Right lobe of liver (tissue), 6 donors: Measurements from ENCODE around the gene PPP1R1A. TPM values are rescaled to one million over a fixed set of nuclear protein-coding genes. Genes with fewer than 3 reads are reported as not detected.

Experiments
- ATAC-seq, 4 donors: fragments of 200-7000 bp; cut with Tn5 transposase; one replicate each; pipeline ENCODE4 v1.9.1; 2020; ENCODE audit warnings: mild to moderate bottlenecking in 4 of 4, moderate library complexity in 4 of 4
- DNase-seq, 3 donors: peaks; one replicate each; pipeline ENCODE4 v3.0.0-alpha.2; 2020
- H3K27ac ChIP-seq, 3 donors: fragments of 200-600 bp; one replicate each; pipeline ENCODE4 v1.8.0; 2022
- H3K27me3 ChIP-seq, 2 donors: fragments of 200-600 bp; one replicate each; pipeline ENCODE4 v1.8.0; 2022
- H3K36me3 ChIP-seq, 4 donors: fragments of 200-600 bp; sonication (generic) in 1 of 4; one replicate each; pipeline versions ENCODE4 v1.5.1 to v1.8.0; 2017 to 2022; ENCODE audit warnings: control low read depth in 1 of 4
- H3K4me1 ChIP-seq, 4 donors: fragments of 200-600 bp; sonication (generic) in 1 of 4; one replicate each; pipeline versions ENCODE4 v1.5.1 to v1.8.0; 2017 to 2022; ENCODE audit warnings: control low read depth in 1 of 4
- H3K4me3 ChIP-seq, 3 donors: fragments of 200-600 bp; one replicate each; pipeline ENCODE4 v1.8.0; 2022
- H3K9me3 ChIP-seq, 4 donors: fragments of 200-600 bp; sonication (generic) in 1 of 4; one replicate each; pipeline versions ENCODE4 v1.5.1 to v1.8.0; 2017 to 2022; ENCODE audit warnings: control low read depth in 1 of 4
- POLR2A ChIP-seq: fragments of 450-650 bp; IDR thresholded peaks from one replicate; pipeline ENCODE4 v1.6.1; 2017; ENCODE audit warnings: antibody characterized with exemption, mild to moderate bottlenecking
- WGBS: methylation state at CpG from one replicate; pipeline ENCODE4 v1.1.6; 2018; ENCODE audit warnings: low coverage, low lambda C conversion rate; ENCODE audit not compliant: insufficient coverage; ENCODE audit errors: missing lambda C conversion rate; 5-methylcytosine and 5-hydroxymethylcytosine counted together
- intact Hi-C, 2 donors: fragments of 100-400 bp; cut with DNase I; formaldehyde crosslinking; loops; one replicate each; pipeline versions ENCODE4 v1.11.2 to v1.14.1; 2022
- total RNA-seq, 6 experiments: library from RNA; depleted of rRNA in 2 of 6; stranded (reverse); fragments of >200 nt in 2 of 6; fragmentation: NEBNext Ultra II Directional in 3 of 6; extraction: Animal tissue kit (Norgen Biotek cat#: 25700) in 3 of 6; gene quantifications; one replicate each; pipeline versions ENCODE4 v1.1.0 to v1.2.4, GENCODE V29; 2016 to 2023
- TF ChIP-seq, protein P1 (sequence below), 4 donors: fragments of 200-600 bp in 3 of 4; fragments of 450-650 bp in 1 of 4; IDR thresholded peaks; one replicate each; pipeline versions ENCODE4 v1.5.1 to v1.8.0; 2016 to 2022; ENCODE audit warnings: antibody characterized with exemption in 4 of 4, mild to moderate bottlenecking in 2 of 4
- donor health status: DM: no; HTN: yes; CAD: no.
- donor health status: DM: no; HTN: no; CAD: no.
- donor health status: DM: no; HTN: no; CAD: no.
- donor health status: DM: no; HTN: yes; CAD: no.
- donor health status: DM: no; HTN: yes; CAD: no.

Gene PPP1R1A
- total RNA-seq, 6 experiments from 2014 or later = 15.6 to 153 (median 54.5) TPM

DNA sequence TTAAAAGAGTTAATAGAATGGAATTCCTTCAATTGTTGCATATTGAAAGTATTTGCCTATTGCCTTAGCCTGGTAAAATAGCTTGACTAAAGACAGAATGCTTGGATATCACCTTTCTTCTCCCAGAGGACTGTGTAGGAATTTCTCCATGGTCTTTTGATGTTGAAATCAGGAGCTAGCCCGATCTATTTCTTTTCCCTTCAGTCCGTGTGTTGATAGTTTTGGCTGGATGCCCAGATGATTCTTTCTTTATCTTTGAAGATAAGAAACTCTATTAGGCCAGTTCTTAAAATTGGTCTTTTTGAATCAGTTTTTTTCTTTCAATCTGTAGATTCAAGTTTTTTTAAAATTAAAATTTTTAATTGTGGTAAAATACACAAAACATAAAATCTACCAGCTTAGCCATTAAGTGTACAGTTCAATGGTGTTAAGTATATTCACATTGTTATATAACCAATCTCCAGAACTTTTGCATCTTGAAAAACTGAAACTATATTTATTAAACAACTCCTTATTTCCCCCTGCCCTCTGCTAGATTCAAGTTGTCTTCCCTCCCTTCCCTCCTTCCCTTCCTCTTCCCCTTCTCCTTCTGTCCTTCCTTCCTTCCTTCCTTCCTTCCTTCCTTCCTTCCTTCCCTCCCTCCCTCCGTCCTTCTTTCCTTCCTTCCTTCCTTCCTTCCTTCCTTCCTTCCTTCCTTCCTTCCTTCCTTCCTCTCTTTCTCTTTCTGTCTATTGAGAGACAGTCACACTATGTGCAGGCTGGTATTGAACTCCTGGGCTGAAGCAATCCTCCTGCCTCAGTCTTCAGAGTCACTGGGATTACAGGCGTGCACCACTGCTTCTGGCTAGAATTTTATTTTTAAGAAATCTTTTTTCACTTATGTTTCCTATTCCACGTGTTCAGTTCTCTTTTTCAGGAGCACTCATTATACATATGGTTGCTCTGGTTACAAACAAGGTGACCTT lies 36.1 kb upstream of the PPP1R1A start:
- DNase-seq (no peak), ATAC-seq (peak in 3 of 4 donors; percentile 51 to 59 (median 57))
- intact Hi-C loops = no loop called here
- no peak overlapping the region for H3K4me3 ChIP-seq
- TF ChIP-seq, protein P1, sequence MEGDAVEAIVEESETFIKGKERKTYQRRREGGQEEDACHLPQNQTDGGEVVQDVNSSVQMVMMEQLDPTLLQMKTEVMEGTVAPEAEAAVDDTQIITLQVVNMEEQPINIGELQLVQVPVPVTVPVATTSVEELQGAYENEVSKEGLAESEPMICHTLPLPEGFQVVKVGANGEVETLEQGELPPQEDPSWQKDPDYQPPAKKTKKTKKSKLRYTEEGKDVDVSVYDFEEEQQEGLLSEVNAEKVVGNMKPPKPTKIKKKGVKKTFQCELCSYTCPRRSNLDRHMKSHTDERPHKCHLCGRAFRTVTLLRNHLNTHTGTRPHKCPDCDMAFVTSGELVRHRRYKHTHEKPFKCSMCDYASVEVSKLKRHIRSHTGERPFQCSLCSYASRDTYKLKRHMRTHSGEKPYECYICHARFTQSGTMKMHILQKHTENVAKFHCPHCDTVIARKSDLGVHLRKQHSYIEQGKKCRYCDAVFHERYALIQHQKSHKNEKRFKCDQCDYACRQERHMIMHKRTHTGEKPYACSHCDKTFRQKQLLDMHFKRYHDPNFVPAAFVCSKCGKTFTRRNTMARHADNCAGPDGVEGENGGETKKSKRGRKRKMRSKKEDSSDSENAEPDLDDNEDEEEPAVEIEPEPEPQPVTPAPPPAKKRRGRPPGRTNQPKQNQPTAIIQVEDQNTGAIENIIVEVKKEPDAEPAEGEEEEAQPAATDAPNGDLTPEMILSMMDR (IDR thresholded peaks at IDR 0.05) = no peak
- TF ChIP-seq POLR2A = no peak
- whole genome bisulfite sequencing = 37% methylated on average over 5 of the region's 5 CpGs
- peaks cover 0 to 3% (median 0%) of the 10 kb centered on the region in 4 donors for H3K4me1 ChIP-seq
- no peaks in the 10 kb centered on the region for H3K27me3 ChIP-seq
- no peaks in the 10 kb centered on the region for H3K36me3 ChIP-seq
- H3K27ac ChIP-seq = no peak overlapping the region
- no peaks in the 10 kb centered on the region for H3K9me3 ChIP-seq

DNA sequence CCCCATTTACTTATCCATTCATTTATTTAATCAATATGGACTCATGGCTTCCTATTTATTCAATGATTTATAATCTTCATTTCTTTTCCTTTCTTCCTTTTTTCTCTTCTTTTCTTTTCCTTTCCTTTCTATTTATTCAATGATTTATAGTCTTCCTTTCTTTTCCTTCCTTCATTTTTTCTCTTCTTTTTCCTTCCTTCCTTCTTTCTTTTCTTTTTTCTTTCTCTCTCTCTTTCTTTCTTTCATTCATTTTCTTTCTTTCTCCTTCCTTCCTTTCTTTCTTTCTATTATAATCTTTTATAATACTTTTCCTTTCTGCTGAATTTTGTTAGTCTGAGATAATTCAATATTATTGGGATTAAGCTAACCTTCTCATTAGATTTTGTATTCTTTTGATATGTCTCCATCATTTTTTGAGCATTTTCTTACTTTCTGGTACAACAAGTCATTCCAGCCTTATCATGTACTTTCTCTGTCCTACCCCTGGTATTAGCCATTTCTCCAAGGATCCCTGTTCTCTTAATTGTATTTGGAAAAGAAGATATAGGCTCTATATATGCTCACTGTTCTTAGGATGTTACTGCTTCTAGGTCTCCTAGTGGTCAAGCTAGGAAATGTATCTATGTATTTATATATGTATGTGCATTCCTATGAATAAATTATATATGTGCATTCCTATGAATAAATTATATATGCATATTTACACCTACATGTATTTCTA lies 34.2 kb upstream of the PPP1R1A start:
- no peak for ATAC-seq
- H3K27ac ChIP-seq = no peak overlapping the region

DNA sequence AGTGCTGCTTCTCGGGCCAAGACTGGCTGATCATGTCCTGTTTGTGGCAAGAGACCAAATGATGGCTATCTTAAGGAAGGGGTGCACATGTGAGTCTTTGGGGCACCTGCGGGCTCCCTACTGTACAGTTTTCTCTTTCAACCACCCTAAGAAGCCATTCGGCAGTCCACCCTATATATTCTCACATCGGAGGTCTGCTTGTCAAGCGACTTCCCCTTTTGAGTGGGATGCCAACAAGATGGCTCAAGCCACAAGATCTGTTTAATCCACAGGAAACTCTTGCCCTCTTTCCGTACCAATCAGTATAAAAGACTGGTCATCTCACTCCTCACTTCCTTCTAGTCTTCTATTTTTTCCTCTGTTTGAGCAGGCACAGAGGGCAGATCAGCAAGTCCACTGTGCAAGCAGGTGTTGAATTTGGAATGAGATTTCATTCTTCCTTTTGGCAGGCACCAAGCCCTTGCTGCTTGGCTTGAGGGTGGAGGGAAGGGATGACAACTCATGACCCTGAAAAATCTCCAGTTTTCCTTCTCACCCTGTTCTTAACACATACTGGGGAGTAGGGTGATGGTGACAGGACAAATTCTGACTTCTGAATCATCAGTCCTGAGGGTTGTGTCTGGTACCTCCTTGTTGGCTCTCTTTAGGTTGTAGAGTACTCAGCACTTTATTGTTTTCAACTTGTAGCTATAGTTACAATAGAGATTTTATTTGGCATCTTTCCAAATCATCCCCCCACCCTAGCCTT lies 28.6 kb upstream of the PPP1R1A start:
- Histone ChIP-seq H3K36me3 (no peaks in the 10 kb centered on the region), H3K27me3 (no peaks in the 10 kb centered on the region), H3K9me3 (no peaks in the 10 kb centered on the region), H3K27ac (no peak overlapping the region), H3K4me3 (no peak overlapping the region), H3K4me1 (no peaks in the 10 kb centered on the region)
- WGBS = 47% methylated on average over 6 of the region's 6 CpGs
- intact Hi-C loops = no loop called here
- TF ChIP-seq POLR2A = no peak
- TF ChIP-seq, protein P1 (IDR thresholded peaks at IDR 0.05) = no peak
- DNase-seq (no peak), ATAC-seq (no peak)

More for the DNA sequence above, 34.2 kb upstream of the PPP1R1A start:
- no peaks in the 10 kb centered on the region for H3K9me3 ChIP-seq
- H3K4me3 ChIP-seq = no peak overlapping the region
- no peaks in the 10 kb centered on the region for H3K27me3 ChIP-seq
- TF ChIP-seq, protein P1 (IDR thresholded peaks at IDR 0.05) = peak in 1 of 4 donors; percentile 22
- TF ChIP-seq POLR2A = no peak
- no peaks in the 10 kb centered on the region for H3K36me3 ChIP-seq
- peaks cover 0 to 3% (median 0%) of the 10 kb centered on the region in 4 donors for H3K4me1 ChIP-seq
- DNase-seq = no peak
- intact Hi-C loops = no loop called here

- Histone ChIP-seq H3K27ac (no peak overlapping the region), H3K27me3 (no peaks in the 10 kb centered on the region), H3K36me3 (no peaks in the 10 kb centered on the region), H3K4me3 (no peak overlapping the region), H3K4me1 (no peaks in the 10 kb centered on the region), H3K9me3 (no peaks in the 10 kb centered on the region)
- no peak for DNase-seq
- 73% methylated on average over 1 of the region's 1 CpG for WGBS
- no peak for ATAC-seq
- intact Hi-C loops = no loop called here
- TF ChIP-seq POLR2A = no peak
- TF ChIP-seq, protein P1 (IDR thresholded peaks at IDR 0.05) = no peak
Observed at GRCh38 chr12:54612225-54612750, 23.8 kb upstream of the PPP1R1A start.
